Upper lobe of left lung (tissue), 6 donors: ENCODE results near the gene YPEL3. TPM values are rescaled to one million over a fixed set of nuclear protein-coding genes. Genes with fewer than 3 reads are reported as not detected.
A peak's percentile ranks its signal among the peaks of the same experiment; 100 is the strongest.

ENCODE experiments used
- ATAC-seq, 2 donors: fragments of 200-7000 bp; cut with Tn5 transposase; one replicate each; pipeline ENCODE4 v1.9.1; 2022; ENCODE audit warnings: mild to moderate bottlenecking in 2 of 2, moderate library complexity in 2 of 2; ENCODE audit not compliant: low FRiP score in 2 of 2
- DNase-seq, 2 donors: peaks; one replicate each; pipeline ENCODE4 v3.0.0-alpha.2; 2019 to 2020
- H3K27ac ChIP-seq, 4 donors: fragments of 200-600 bp; sonication (generic); one replicate each; pipeline ENCODE4 v1.5.1; 2016 to 2019
- H3K27me3 ChIP-seq, 4 donors: fragments of 200-600 bp; sonication (generic); one replicate each; pipeline ENCODE4 v1.5.1; 2017 to 2019
- H3K36me3 ChIP-seq, 4 donors: fragments of 200-600 bp; sonication (generic); one replicate each; pipeline ENCODE4 v1.5.1; 2016 to 2019
- H3K4me1 ChIP-seq, 4 donors: fragments of 200-600 bp; sonication (generic); one replicate each; pipeline ENCODE4 v1.5.1; 2018 to 2019
- H3K4me3 ChIP-seq, 4 donors: fragments of 200-600 bp; sonication (generic); one replicate each; pipeline ENCODE4 v1.5.1; 2017 to 2019; ENCODE audit warnings: mild to moderate bottlenecking in 2 of 4, moderate library complexity in 1 of 4
- H3K9me3 ChIP-seq, 4 donors: fragments of 200-600 bp; sonication (generic); one replicate each; pipeline ENCODE4 v1.5.1; 2018 to 2019
- EP300 ChIP-seq, 4 donors: sonication (generic); formaldehyde crosslinking; IDR thresholded peaks; one replicate each; pipeline ENCODE4 v1.5.1; 2017; ENCODE audit warnings: antibody characterized with exemption in 4 of 4, control low read depth in 2 of 4
- POLR2A ChIP-seq, 4 donors: fragments of 450-650 bp; IDR thresholded peaks; one replicate each; pipeline ENCODE4 v1.5.1; 2016 to 2017; ENCODE audit warnings: antibody characterized with exemption in 4 of 4, mild to moderate bottlenecking in 2 of 4
- POLR2AphosphoS5 ChIP-seq, 2 donors: sonication (generic); formaldehyde crosslinking; IDR thresholded peaks; one replicate each; pipeline ENCODE4 v1.5.1; 2017; ENCODE audit warnings: antibody characterized with exemption in 2 of 2
- WGBS, 2 donors: methylation state at CpG; one replicate each; pipeline ENCODE4 v1.1.5; 2017 to 2018; 5-methylcytosine and 5-hydroxymethylcytosine counted together
- total RNA-seq, 6 donors: library from RNA; depleted of rRNA in 4 of 6; stranded (reverse); fragments of >200 nt in 4 of 6; gene quantifications; one replicate each; pipeline versions ENCODE4 v1.1.0 to v1.2.1, GENCODE V29; 2016 to 2021
- TF ChIP-seq, protein P1 (sequence below), 6 experiments: fragments of 450-650 bp in 4 of 6; fragments of 200-600 bp in 2 of 6; sonication (generic) in 2 of 6; IDR thresholded peaks; one replicate each; pipeline ENCODE4 v1.5.1; 2016 to 2019; ENCODE audit warnings: antibody characterized with exemption in 6 of 6
- donor health status: DM: no; HTN: no; CAD: no; lungs with moderate emphysema.
- donor health status: DM: no; HTN: yes; CAD: no; lungs with severe emphysema.

YPEL3 gene
- total RNA-seq, 6 donors from 2014 or later: 81.5 to 228 (median 116) TPM

DNA sequence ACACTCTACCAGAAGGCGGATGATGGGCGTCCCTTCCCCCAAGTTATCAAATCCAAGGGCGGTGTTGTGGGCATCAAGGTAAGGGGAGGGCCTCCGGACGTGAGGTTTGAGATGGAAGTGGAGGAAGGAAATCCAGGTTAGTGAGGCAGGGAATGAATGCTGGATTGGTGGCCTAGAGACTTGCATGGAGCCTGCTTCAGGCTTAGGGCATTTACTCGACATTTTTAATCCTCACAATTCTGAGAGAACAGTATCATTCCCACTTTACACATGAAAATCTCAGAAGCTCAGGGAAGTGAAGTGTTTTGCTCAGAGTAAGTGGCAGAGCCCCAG, 28.5 kb downstream of the YPEL3 start:
- ATAC-seq (no peak), DNase-seq (no peak)
- Histone ChIP-seq H3K9me3 (no peaks in the 10 kb centered on the region), H3K4me1 (peaks cover 36 to 54% (median 44%) of the 10 kb centered on the region in 4 donors), H3K27me3 (no peaks in the 10 kb centered on the region), H3K4me3 (peak overlapping the region in 3 of 4 donors; percentile 74 to 99 (median 78)), H3K36me3 (peaks cover 29 to 57% (median 55%) of the 10 kb centered on the region in 4 donors), H3K27ac (peak overlapping the region in 3 of 4 donors; percentile 96 to 98 (median 98))
- TF ChIP-seq EP300 (IDR thresholded peaks at IDR 0.05) (no peak), POLR2AphosphoS5 (IDR thresholded peaks at IDR 0.05) (no peak), POLR2A (IDR thresholded peaks at IDR 0.05) (no peak)
- TF ChIP-seq, protein P1, sequence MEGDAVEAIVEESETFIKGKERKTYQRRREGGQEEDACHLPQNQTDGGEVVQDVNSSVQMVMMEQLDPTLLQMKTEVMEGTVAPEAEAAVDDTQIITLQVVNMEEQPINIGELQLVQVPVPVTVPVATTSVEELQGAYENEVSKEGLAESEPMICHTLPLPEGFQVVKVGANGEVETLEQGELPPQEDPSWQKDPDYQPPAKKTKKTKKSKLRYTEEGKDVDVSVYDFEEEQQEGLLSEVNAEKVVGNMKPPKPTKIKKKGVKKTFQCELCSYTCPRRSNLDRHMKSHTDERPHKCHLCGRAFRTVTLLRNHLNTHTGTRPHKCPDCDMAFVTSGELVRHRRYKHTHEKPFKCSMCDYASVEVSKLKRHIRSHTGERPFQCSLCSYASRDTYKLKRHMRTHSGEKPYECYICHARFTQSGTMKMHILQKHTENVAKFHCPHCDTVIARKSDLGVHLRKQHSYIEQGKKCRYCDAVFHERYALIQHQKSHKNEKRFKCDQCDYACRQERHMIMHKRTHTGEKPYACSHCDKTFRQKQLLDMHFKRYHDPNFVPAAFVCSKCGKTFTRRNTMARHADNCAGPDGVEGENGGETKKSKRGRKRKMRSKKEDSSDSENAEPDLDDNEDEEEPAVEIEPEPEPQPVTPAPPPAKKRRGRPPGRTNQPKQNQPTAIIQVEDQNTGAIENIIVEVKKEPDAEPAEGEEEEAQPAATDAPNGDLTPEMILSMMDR (IDR thresholded peaks at IDR 0.05): no peak
- 88 to 90% methylated on average over 6 of the region's 6 CpGs for WGBS, 2 donors

DNA sequence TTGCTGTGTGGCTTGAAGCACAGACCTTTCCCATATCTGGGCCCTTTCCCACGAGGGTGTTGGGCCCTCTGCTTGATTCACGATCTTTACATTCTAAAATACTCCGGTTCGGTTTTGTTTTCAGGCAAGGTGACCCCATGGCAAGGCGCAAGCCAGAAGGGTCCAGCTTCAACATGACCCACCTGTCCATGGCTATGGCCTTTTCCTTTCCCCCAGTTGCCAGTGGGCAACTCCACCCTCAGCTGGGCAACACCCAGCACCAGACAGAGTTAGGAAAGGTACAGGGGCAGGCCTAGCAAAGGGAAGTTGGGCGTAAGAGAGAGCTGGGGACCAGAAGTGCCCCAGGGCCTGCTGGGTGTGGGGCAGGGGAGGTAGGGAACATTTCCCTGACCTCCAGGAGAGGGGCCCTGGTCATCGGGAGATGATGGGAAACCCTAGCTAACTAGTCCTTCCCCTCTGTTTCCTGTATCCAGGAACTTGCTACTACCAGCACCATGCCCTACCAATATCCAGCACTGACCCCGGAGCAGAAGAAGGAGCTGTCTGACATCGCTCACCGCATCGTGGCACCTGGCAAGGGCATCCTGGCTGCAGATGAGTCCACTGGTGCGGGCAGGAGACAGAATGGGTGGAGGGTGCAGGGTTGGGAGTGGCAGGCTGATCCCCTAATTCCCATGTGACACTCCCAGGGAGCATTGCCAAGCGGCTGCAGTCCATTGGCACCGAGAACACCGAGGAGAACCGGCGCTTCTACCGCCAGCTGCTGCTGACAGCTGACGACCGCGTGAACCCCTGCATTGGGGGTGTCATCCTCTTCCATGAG, 29.0 kb downstream of the YPEL3 start:
- H3K4me1 ChIP-seq: peaks cover 36 to 54% (median 44%) of the 10 kb centered on the region in 4 donors
- H3K36me3 ChIP-seq: peaks cover 29 to 52% (median 50%) of the 10 kb centered on the region in 4 donors
- no peak for TF ChIP-seq EP300 (IDR thresholded peaks at IDR 0.05)
- TF ChIP-seq POLR2A (IDR thresholded peaks at IDR 0.05): peak in 1 of 4 donors; percentile 51
- peak; percentile 7 to 14 for TF ChIP-seq POLR2AphosphoS5 (IDR thresholded peaks at IDR 0.05)
- DNase-seq: no peak
- 61 to 72% methylated on average over 11 to 21 of the region's 21 CpGs for WGBS, 2 donors
- no peaks in the 10 kb centered on the region for H3K27me3 ChIP-seq
- H3K27ac ChIP-seq: peak overlapping the region; percentile 96 to 98 (median 97)
- peak overlapping the region; percentile 73 to 99 (median 76) for H3K4me3 ChIP-seq
- H3K9me3 ChIP-seq: no peaks in the 10 kb centered on the region
- ATAC-seq: no peak

DNA sequence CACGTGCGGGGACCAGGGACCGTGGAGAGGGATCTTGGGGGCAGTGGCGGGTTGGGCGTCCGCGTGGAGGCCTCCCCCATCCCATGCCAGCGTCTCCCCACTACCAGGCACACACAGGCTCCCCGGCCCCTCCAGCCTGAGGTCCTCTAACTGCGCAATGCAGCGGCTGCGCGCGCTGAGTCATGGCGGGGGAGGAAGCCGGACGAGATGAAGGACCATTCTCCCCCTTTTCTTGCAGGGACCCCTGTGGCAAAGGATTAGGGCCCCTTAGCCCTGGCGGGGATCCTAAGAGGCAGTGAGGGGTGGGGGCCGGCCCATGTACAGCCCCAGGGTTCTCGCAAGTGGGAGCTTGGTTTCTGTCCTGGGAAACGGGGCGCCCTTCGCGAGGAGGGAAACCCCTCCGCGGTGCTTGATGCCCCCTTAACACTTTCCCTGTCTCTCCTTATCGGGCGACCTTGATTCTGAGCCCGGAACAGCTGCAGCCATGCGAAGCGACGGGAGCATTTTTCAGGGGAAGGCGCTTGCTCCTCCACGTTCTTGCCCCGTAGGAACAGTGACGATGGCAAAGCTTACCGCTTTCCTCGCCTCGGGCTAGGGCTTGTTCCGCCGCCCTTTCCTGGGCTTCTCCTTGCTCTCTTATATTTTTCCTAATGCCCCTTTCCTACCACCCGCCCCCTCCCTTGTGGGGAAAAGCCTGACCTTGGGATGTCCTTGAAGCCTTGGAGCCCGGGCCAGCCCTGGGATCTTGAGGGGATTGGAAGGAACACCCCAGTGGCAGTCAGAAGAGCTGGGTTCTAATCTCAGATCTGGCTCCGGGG, 29.9 kb downstream of the YPEL3 start:
- Histone ChIP-seq H3K4me1 (peaks cover 36 to 54% (median 44%) of the 10 kb centered on the region in 4 donors), H3K4me3 (peak overlapping the region; percentile 73 to 99 (median 76)), H3K36me3 (peaks cover 28 to 43% (median 41%) of the 10 kb centered on the region in 4 donors), H3K9me3 (no peaks in the 10 kb centered on the region), H3K27ac (peak overlapping the region; percentile 96 to 98 (median 97)), H3K27me3 (no peaks in the 10 kb centered on the region)
- 1% methylated on average over 22 to 44 of the region's 44 CpGs for WGBS, 2 donors
- TF ChIP-seq, protein P1 (IDR thresholded peaks at IDR 0.05): no peak
- TF ChIP-seq EP300 (IDR thresholded peaks at IDR 0.05): no peak
- TF ChIP-seq POLR2AphosphoS5 (IDR thresholded peaks at IDR 0.05): no peak
- no peak for TF ChIP-seq POLR2A (IDR thresholded peaks at IDR 0.05)
- ATAC-seq (peak; percentile 16 to 37), DNase-seq (peak; percentile 69 to 91)

DNA sequence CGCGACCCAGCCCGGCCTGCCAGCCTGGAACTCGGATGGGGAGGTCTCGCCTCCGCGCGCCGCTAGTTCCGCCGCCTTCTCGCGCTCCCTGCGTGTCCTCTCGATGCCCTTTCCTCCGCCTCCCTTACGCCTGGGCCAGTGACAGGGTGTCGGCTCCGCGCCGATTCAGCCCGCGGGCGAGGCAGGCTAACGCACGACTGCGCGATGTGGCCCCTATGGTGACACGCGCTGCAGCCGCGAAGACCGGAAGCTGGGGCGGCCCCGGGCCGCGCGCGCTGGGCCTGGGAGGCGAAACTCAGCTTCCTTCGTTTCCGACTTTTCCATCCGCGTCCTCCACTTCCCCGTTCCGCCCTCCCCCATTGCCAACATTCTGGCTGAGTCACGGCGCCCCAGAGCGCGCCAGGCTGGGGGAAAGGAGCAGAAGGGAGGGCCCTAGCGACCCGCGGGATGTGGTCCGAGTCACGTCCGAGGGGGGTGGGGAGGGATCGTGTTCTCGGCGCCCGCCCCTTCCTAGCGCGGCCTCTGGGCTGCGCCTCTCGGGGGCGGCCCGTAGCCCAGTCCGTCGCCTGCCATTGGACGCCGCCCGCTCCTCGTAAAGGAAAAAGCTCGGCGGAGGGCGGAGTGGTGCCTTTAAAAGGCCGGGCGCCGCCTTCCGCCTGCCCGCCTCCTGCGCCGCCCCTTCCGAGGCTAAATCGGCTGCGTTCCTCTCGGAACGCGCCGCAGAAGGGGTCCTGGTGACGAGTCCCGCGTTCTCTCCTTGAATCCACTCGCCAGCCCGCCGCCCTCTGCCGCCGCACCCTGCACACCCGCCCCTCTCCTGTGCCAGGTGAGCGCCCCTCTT, 30.7 kb downstream of the YPEL3 start, which contains the start of gene ALDOA:
Gene ALDOA (plus strand): TSS at position 659 of the 841 bp plus-strand sequence. CDS start 1,138 bp downstream, outside the sequence.
- peaks cover 26 to 35% (median 33%) of the 10 kb centered on the region in 4 donors for H3K36me3 ChIP-seq
- peak; percentile 97 to 98 for DNase-seq
- peaks cover 36 to 50% (median 44%) of the 10 kb centered on the region in 4 donors for H3K4me1 ChIP-seq
- H3K27ac ChIP-seq: peak within 1 kb of the TSS; percentile 96 to 98 (median 97)
- H3K4me3 ChIP-seq: peak within 1 kb of the TSS; percentile 73 to 99 (median 76)
- TF ChIP-seq POLR2A (IDR thresholded peaks at IDR 0.05): peak; percentile 32 to 99 (median 96)
- TF ChIP-seq EP300 (IDR thresholded peaks at IDR 0.05): peak in 1 of 4 donors; percentile 70
- peak; percentile 93 to 97 for TF ChIP-seq POLR2AphosphoS5 (IDR thresholded peaks at IDR 0.05)
- TF ChIP-seq, protein P1 (IDR thresholded peaks at IDR 0.05): peak in 4 of 6 experiments; percentile 7 to 33 (median 16)
- H3K9me3 ChIP-seq: no peaks in the 10 kb centered on the region
- WGBS, 2 donors: 0% methylated on average over 5 to 37 of the region's 99 CpGs
- no peaks in the 10 kb centered on the region for H3K27me3 ChIP-seq
- peak; percentile 96 to 97 for ATAC-seq
